CD4-positive, alpha-beta T cell treated with Interleukin-12 subunit alpha and Interleukin-12 subunit beta, for 1 hour (primary cell): ENCODE results near the gene RPTOR.
A peak's percentile ranks its signal among the peaks of the same experiment; 100 is the strongest.

Source experiments
- DNase-seq: peaks from one replicate; pipeline ENCODE4 v3.0.0-alpha.2; 2020

The RPTOR gene

GRCh38 chr17:80839970-80840369 lies 295.3 kb downstream of the RPTOR start:
- no peak for DNase-seq

GRCh38 chr17:80842456-80843013 lies 297.9 kb downstream of the RPTOR start:
- no peak for DNase-seq

GRCh38 chr17:80843741-80844156 lies 299.1 kb downstream of the RPTOR start:
- DNase-seq, result no peak

- no peak for DNase-seq
These were observed 299.9 kb downstream of the RPTOR start for GRCh38 chr17:80844418-80844990.

GRCh38 chr17:80845069-80845862 lies 300.6 kb downstream of the RPTOR start:
- no peak for DNase-seq

GRCh38 chr17:80845863-80846671 lies 301.4 kb downstream of the RPTOR start:
- no peak for DNase-seq

GRCh38 chr17:80846932-80847331 lies 302.3 kb downstream of the RPTOR start:
- DNase-seq, result no peak

GRCh38 chr17:80847496-80848230 lies 303.0 kb downstream of the RPTOR start:
- peak; percentile 68 for DNase-seq

GRCh38 chr17:80848449-80849102 lies 303.9 kb downstream of the RPTOR start:
- no peak for DNase-seq

- DNase-seq, result no peak
These were observed 304.5 kb downstream of the RPTOR start for GRCh38 chr17:80849119-80849518.

- no peak for DNase-seq
These were observed 305.5 kb downstream of the RPTOR start for GRCh38 chr17:80850109-80850508.

GRCh38 chr17:80850817-80851216 lies 306.2 kb downstream of the RPTOR start:
- DNase-seq, result no peak

GRCh38 chr17:80851277-80851925 lies 306.8 kb downstream of the RPTOR start:
- no peak for DNase-seq

- DNase-seq, result no peak
These were observed 307.9 kb downstream of the RPTOR start for GRCh38 chr17:80852476-80853015.

- DNase-seq, result no peak
These were observed 308.4 kb downstream of the RPTOR start for GRCh38 chr17:80853076-80853475.

GRCh38 chr17:80854220-80854619 lies 309.6 kb downstream of the RPTOR start:
- no peak for DNase-seq

GRCh38 chr17:80855196-80855947 lies 310.7 kb downstream of the RPTOR start:
- DNase-seq, result no peak

GRCh38 chr17:80855948-80856862 lies 311.6 kb downstream of the RPTOR start:
- peak; percentile 67 for DNase-seq
